GM23338 (cell line): ENCODE data around the gene BIRC5. TPM values are rescaled to one million over a fixed set of nuclear protein-coding genes. Genes with fewer than 3 reads are reported as not detected.

ENCODE experiments used
- ATAC-seq: fragments of 200-7000 bp; cut with Tn5 transposase; 3 replicates; pipeline ENCODE4 v1.9.1; 2020
- DNase-seq: peaks from one replicate; pipeline ENCODE4 v3.0.0-alpha.2; 2015; ENCODE audit warnings: low spot score
- H2AFZ ChIP-seq: fragments of 200-600 bp; sonication (generic); 2 replicates; pipeline ENCODE4 v1.8.0; 2016; ENCODE audit warnings: antibody characterized with exemption, mild to moderate bottlenecking, moderate library complexity
- H3F3A ChIP-seq: fragments of 200-600 bp; sonication (generic); replicated peaks from 2 replicates; pipeline ENCODE4 v1.8.0; 2017; ENCODE audit warnings: antibody characterized with exemption, mixed run types, low read depth
- H3K27ac ChIP-seq: fragments of 200-600 bp; sonication (generic); 2 replicates; pipeline ENCODE4 v1.6.1; 2016; ENCODE audit warnings: low read depth
- H3K27me3 ChIP-seq: fragments of 200-600 bp; sonication (generic); 2 replicates; pipeline ENCODE4 v1.8.0; 2016; ENCODE audit warnings: mild to moderate bottlenecking, mixed run types, moderate library complexity; ENCODE audit not compliant: insufficient read depth
- H3K36me3 ChIP-seq: fragments of 200-600 bp; sonication (generic); 2 replicates; pipeline ENCODE4 v1.8.0; 2016; ENCODE audit warnings: mild to moderate bottlenecking; ENCODE audit not compliant: insufficient read depth
- H3K4me1 ChIP-seq: fragments of 200-600 bp; sonication (generic); 2 replicates; pipeline ENCODE4 v1.8.0; 2016; ENCODE audit warnings: mild to moderate bottlenecking, moderate library complexity; ENCODE audit not compliant: insufficient read depth
- H3K4me2 ChIP-seq: fragments of 200-600 bp; sonication (generic); 2 replicates; pipeline ENCODE4 v1.7.1; 2017; ENCODE audit warnings: mixed run types
- H3K4me3 ChIP-seq: fragments of 200-600 bp; sonication (generic); 2 replicates; pipeline ENCODE4 v1.6.1; 2016; ENCODE audit warnings: mixed run types
- H3K79me2 ChIP-seq: fragments of 200-600 bp; sonication (generic); replicated peaks from 2 replicates; pipeline ENCODE4 v1.8.0; 2017; ENCODE audit warnings: mild to moderate bottlenecking; ENCODE audit not compliant: insufficient read depth
- H3K9me2 ChIP-seq: fragments of 200-600 bp; sonication (generic); 2 replicates; pipeline ENCODE4 v1.8.0; 2017; ENCODE audit not compliant: insufficient read depth
- H4K20me1 ChIP-seq: fragments of 200-600 bp; sonication (generic); replicated peaks from 2 replicates; pipeline ENCODE4 v1.8.0; 2017; ENCODE audit warnings: mild to moderate bottlenecking; ENCODE audit not compliant: insufficient read depth
- H3K27ac Mint-ChIP-seq: 2 replicates; pipeline ENCODE4 v1.8.0; 2020; ENCODE audit warnings: inconsistent platforms, mild to moderate bottlenecking, moderate library complexity, mixed read lengths
- H3K27me3 Mint-ChIP-seq: 3 replicates; pipeline ENCODE4 v1.8.0; 2022; ENCODE audit warnings: low read depth, mild to moderate bottlenecking, moderate library complexity, mixed read lengths, inconsistent platforms; ENCODE audit not compliant: insufficient read depth, poor library complexity
- H3K36me3 Mint-ChIP-seq: 3 replicates; pipeline ENCODE4 v1.8.0; 2021; ENCODE audit warnings: low read depth, mild to moderate bottlenecking, inconsistent platforms, moderate library complexity, mixed read lengths
- H3K4me1 Mint-ChIP-seq: 3 replicates; pipeline ENCODE4 v1.8.0; 2020; ENCODE audit warnings: mild to moderate bottlenecking, inconsistent platforms, mixed read lengths
- H3K4me3 Mint-ChIP-seq: 3 replicates; pipeline ENCODE4 v1.8.0; 2021; ENCODE audit warnings: moderate library complexity, mild to moderate bottlenecking, inconsistent platforms, mixed read lengths
- H3K9me3 Mint-ChIP-seq: 3 replicates; pipeline ENCODE4 v1.8.0; 2020; ENCODE audit warnings: moderate library complexity, mild to moderate bottlenecking, inconsistent platforms, mixed read lengths
- EZH2 ChIP-seq: fragments of 200-600 bp; sonication (generic); IDR thresholded peaks from one replicate; pipeline ENCODE4 v1.8.0; 2017; ENCODE audit warnings: antibody characterized with exemption, mild to moderate bottlenecking, low read depth; ENCODE audit not compliant: unreplicated experiment
- EZH2phosphoT487 ChIP-seq: fragments of 200-600 bp; sonication (generic); IDR thresholded peaks from one replicate; pipeline ENCODE4 v1.8.1; 2018; ENCODE audit warnings: antibody characterized with exemption; ENCODE audit not compliant: unreplicated experiment
- JUNB ChIP-seq: IDR thresholded peaks from one replicate; pipeline ENCODE4 v1.6.1; 2016; ENCODE audit warnings: antibody characterized with exemption; ENCODE audit not compliant: unreplicated experiment
- NANOG ChIP-seq: IDR thresholded peaks from 2 replicates; pipeline ENCODE4 v1.6.1; 2016; ENCODE audit warnings: antibody characterized with exemption, borderline replicate concordance
- POLR2AphosphoS5 ChIP-seq: IDR thresholded peaks from 2 replicates; pipeline ENCODE4 v1.6.1; 2016; ENCODE audit warnings: antibody characterized with exemption, low read depth
- STAT1 ChIP-seq: IDR thresholded peaks from one replicate; pipeline ENCODE4 v1.6.1; 2016; ENCODE audit warnings: antibody characterized with exemption; ENCODE audit not compliant: unreplicated experiment
- ZNF114 ChIP-seq: fragments of 250-450 bp; sonication (Bioruptor Pico); IDR thresholded peaks from 2 replicates; pipeline ENCODE4 v1.5.0; 2020; ENCODE audit warnings: mild to moderate bottlenecking, moderate library complexity
- ZNF331 ChIP-seq: fragments of 250-450 bp; sonication (Bioruptor Pico); IDR thresholded peaks from 2 replicates; pipeline ENCODE4 v1.5.0; 2020; ENCODE audit warnings: low read depth, mild to moderate bottlenecking, moderate library complexity
- polyA plus RNA-seq: library from polyadenylated mRNA; unstranded; fragments of >200 nt; fragmentation: Nextera tagmentation; extraction: Ambion mirVana; gene quantifications from 2 replicates; pipeline ENCODE4 v1.2.1, GENCODE V29; 2016
- total RNA-seq: library from RNA; depleted of rRNA; stranded (reverse); fragments of >200 nt; shearing (Covaris generic); gene quantifications from 2 replicates; pipeline ENCODE4 v1.2.3, GENCODE V29; 2014
- TF ChIP-seq, protein P1 (sequence below): IDR thresholded peaks from 2 replicates; pipeline ENCODE4 v1.6.1; 2016; ENCODE audit warnings: antibody characterized with exemption
- TF ChIP-seq, protein P2 (sequence below), 2 experiments: fragments of 200-600 bp in 1 of 2; sonication (generic) in 1 of 2; conservative IDR thresholded peaks; 2 replicates each; pipeline versions ENCODE4 v1.5.1 to v1.6.1; 2016 to 2017; ENCODE audit warnings: antibody characterized with exemption in 2 of 2, low read depth in 2 of 2, mild to moderate bottlenecking in 2 of 2, moderate library complexity in 1 of 2
- TF ChIP-seq, protein P3 (sequence below): fragments of 250-450 bp; sonication (Bioruptor Pico); IDR thresholded peaks from 2 replicates; pipeline ENCODE4 v1.5.0; 2020; ENCODE audit warnings: mild to moderate bottlenecking, moderate library complexity
- TF ChIP-seq, protein P4 (sequence below): IDR thresholded peaks from one replicate; pipeline ENCODE4 v1.6.1; 2018; ENCODE audit warnings: antibody characterized with exemption; ENCODE audit not compliant: unreplicated experiment

Gene BIRC5
- total and polyA plus RNA-seq, 2 experiments from 2014 or later: 89.7 to 111 TPM

DNA sequence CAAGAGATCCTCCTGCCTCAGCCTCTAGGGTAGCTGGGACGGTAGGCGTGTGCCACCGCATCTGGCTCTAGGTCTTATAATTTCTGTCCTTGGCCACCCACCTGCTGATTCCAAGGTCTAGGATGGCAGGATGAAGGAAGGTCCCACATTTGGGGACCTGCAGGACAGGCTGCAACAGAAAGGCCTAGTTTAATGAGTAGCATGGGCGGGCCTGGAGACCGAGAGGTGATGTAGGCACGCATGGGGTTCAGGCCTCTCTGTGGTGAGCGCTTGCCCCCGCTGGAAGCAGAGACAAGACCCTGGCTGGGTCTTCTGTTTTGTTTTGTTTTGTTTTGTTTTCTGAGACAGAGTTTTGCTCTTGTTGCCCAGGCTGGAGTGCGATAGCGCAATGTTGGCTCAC is 51.1 kb downstream of the BIRC5 start:
- H2AFZ ChIP-seq: no peak overlapping the region
- peaks cover 44% of the 10 kb centered on the region for H3K4me1 ChIP-seq
- TF ChIP-seq POLR2AphosphoS5 (no peak), STAT1 (no peak), EZH2 (no peak), EZH2phosphoT487 (no peak), ZNF114 (no peak), JUNB (no peak), NANOG (no peak), ZNF331 (CRISPR knock-in tag) (no peak)
- TF ChIP-seq, protein P1, sequence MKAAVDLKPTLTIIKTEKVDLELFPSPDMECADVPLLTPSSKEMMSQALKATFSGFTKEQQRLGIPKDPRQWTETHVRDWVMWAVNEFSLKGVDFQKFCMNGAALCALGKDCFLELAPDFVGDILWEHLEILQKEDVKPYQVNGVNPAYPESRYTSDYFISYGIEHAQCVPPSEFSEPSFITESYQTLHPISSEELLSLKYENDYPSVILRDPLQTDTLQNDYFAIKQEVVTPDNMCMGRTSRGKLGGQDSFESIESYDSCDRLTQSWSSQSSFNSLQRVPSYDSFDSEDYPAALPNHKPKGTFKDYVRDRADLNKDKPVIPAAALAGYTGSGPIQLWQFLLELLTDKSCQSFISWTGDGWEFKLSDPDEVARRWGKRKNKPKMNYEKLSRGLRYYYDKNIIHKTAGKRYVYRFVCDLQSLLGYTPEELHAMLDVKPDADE: no peak
- TF ChIP-seq, protein P2, sequence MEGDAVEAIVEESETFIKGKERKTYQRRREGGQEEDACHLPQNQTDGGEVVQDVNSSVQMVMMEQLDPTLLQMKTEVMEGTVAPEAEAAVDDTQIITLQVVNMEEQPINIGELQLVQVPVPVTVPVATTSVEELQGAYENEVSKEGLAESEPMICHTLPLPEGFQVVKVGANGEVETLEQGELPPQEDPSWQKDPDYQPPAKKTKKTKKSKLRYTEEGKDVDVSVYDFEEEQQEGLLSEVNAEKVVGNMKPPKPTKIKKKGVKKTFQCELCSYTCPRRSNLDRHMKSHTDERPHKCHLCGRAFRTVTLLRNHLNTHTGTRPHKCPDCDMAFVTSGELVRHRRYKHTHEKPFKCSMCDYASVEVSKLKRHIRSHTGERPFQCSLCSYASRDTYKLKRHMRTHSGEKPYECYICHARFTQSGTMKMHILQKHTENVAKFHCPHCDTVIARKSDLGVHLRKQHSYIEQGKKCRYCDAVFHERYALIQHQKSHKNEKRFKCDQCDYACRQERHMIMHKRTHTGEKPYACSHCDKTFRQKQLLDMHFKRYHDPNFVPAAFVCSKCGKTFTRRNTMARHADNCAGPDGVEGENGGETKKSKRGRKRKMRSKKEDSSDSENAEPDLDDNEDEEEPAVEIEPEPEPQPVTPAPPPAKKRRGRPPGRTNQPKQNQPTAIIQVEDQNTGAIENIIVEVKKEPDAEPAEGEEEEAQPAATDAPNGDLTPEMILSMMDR (conservative IDR thresholded peaks at IDR 0.05; ENCODE audit: low read depth in 2 of 2): no peak
- TF ChIP-seq, protein P3, sequence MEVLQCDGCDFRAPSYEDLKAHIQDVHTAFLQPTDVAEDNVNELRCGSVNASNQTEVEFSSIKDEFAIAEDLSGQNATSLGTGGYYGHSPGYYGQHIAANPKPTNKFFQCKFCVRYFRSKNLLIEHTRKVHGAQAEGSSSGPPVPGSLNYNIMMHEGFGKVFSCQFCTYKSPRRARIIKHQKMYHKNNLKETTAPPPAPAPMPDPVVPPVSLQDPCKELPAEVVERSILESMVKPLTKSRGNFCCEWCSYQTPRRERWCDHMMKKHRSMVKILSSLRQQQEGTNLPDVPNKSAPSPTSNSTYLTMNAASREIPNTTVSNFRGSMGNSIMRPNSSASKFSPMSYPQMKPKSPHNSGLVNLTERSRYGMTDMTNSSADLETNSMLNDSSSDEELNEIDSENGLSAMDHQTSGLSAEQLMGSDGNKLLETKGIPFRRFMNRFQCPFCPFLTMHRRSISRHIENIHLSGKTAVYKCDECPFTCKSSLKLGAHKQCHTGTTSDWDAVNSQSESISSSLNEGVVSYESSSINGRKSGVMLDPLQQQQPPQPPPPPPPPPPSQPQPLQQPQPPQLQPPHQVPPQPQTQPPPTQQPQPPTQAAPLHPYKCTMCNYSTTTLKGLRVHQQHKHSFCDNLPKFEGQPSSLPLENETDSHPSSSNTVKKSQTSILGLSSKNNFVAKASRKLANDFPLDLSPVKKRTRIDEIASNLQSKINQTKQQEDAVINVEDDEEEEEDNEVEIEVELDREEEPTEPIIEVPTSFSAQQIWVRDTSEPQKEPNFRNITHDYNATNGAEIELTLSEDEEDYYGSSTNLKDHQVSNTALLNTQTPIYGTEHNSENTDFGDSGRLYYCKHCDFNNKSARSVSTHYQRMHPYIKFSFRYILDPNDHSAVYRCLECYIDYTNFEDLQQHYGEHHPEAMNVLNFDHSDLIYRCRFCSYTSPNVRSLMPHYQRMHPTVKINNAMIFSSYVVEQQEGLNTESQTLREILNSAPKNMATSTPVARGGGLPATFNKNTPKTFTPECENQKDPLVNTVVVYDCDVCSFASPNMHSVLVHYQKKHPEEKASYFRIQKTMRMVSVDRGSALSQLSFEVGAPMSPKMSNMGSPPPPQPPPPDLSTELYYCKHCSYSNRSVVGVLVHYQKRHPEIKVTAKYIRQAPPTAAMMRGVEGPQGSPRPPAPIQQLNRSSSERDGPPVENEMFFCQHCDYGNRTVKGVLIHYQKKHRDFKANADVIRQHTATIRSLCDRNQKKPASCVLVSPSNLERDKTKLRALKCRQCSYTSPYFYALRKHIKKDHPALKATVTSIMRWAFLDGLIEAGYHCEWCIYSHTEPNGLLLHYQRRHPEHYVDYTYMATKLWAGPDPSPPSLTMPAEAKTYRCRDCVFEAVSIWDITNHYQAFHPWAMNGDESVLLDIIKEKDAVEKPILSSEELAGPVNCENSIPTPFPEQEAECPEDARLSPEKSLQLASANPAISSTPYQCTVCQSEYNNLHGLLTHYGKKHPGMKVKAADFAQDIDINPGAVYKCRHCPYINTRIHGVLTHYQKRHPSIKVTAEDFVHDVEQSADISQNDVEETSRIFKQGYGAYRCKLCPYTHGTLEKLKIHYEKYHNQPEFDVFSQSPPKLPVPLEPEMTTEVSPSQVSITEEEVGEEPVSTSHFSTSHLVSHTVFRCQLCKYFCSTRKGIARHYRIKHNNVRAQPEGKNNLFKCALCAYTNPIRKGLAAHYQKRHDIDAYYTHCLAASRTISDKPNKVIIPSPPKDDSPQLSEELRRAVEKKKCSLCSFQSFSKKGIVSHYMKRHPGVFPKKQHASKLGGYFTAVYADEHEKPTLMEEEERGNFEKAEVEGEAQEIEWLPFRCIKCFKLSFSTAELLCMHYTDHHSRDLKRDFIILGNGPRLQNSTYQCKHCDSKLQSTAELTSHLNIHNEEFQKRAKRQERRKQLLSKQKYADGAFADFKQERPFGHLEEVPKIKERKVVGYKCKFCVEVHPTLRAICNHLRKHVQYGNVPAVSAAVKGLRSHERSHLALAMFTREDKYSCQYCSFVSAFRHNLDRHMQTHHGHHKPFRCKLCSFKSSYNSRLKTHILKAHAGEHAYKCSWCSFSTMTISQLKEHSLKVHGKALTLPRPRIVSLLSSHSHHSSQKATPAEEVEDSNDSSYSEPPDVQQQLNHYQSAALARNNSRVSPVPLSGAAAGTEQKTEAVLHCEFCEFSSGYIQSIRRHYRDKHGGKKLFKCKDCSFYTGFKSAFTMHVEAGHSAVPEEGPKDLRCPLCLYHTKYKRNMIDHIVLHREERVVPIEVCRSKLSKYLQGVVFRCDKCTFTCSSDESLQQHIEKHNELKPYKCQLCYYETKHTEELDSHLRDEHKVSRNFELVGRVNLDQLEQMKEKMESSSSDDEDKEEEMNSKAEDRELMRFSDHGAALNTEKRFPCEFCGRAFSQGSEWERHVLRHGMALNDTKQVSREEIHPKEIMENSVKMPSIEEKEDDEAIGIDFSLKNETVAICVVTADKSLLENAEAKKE: no peak
- TF ChIP-seq, protein P4, sequence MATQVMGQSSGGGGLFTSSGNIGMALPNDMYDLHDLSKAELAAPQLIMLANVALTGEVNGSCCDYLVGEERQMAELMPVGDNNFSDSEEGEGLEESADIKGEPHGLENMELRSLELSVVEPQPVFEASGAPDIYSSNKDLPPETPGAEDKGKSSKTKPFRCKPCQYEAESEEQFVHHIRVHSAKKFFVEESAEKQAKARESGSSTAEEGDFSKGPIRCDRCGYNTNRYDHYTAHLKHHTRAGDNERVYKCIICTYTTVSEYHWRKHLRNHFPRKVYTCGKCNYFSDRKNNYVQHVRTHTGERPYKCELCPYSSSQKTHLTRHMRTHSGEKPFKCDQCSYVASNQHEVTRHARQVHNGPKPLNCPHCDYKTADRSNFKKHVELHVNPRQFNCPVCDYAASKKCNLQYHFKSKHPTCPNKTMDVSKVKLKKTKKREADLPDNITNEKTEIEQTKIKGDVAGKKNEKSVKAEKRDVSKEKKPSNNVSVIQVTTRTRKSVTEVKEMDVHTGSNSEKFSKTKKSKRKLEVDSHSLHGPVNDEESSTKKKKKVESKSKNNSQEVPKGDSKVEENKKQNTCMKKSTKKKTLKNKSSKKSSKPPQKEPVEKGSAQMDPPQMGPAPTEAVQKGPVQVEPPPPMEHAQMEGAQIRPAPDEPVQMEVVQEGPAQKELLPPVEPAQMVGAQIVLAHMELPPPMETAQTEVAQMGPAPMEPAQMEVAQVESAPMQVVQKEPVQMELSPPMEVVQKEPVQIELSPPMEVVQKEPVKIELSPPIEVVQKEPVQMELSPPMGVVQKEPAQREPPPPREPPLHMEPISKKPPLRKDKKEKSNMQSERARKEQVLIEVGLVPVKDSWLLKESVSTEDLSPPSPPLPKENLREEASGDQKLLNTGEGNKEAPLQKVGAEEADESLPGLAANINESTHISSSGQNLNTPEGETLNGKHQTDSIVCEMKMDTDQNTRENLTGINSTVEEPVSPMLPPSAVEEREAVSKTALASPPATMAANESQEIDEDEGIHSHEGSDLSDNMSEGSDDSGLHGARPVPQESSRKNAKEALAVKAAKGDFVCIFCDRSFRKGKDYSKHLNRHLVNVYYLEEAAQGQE: no peak
- no peaks in the 10 kb centered on the region for H3K36me3 Mint-ChIP-seq
- no peak overlapping the region for H3K4me3 ChIP-seq
- H3F3A ChIP-seq: peaks cover 3% of the 10 kb centered on the region; the same call in 1 of the 2 replicates
- no peak overlapping the region for H3K4me3 Mint-ChIP-seq
- peaks cover 52% of the 10 kb centered on the region for H3K4me1 Mint-ChIP-seq
- DNase-seq: no peak
- H3K79me2 ChIP-seq: no peaks in the 10 kb centered on the region
- H4K20me1 ChIP-seq: no peaks in the 10 kb centered on the region
- H3K4me2 ChIP-seq: no peak overlapping the region
- H3K9me3 Mint-ChIP-seq: no peaks in the 10 kb centered on the region
- H3K27me3 Mint-ChIP-seq: peaks cover 9% of the 10 kb centered on the region
- no peak for ATAC-seq
- no peaks in the 10 kb centered on the region for H3K36me3 ChIP-seq
- H3K27ac Mint-ChIP-seq: no peak overlapping the region
- no peaks in the 10 kb centered on the region for H3K9me2 ChIP-seq
- no peaks in the 10 kb centered on the region for H3K27me3 ChIP-seq
- H3K27ac ChIP-seq: no peak overlapping the region
